Heart left ventricle (tissue), 16 donors: ENCODE results near the gene NELFCD. TPM values are rescaled to one million over a fixed set of nuclear protein-coding genes. Genes with fewer than 3 reads are reported as not detected.

Experiments used
- ATAC-seq, 4 donors: fragments of 200-7000 bp; cut with Tn5 transposase; one replicate each; pipeline ENCODE4 v1.9.1; 2020 to 2022; ENCODE audit warnings: moderate library complexity in 4 of 4, mild to moderate bottlenecking in 3 of 4, moderate number of reproducible peaks in 1 of 4
- DNase-seq, 5 donors: peaks; one replicate each; pipeline ENCODE4 v3.0.0-alpha.2; 2020
- H3K27ac ChIP-seq, 12 donors: fragments of 200-600 bp; sonication (generic) in 4 of 12; one replicate each; pipeline versions ENCODE4 v1.5.0 to v1.8.0; 2016 to 2022; ENCODE audit warnings: mild to moderate bottlenecking in 2 of 12
- H3K27me3 ChIP-seq, 9 donors: fragments of 200-600 bp; sonication (generic) in 2 of 9; one replicate each; pipeline versions ENCODE4 v1.5.1 to v1.8.0; 2016 to 2022; ENCODE audit warnings: mild to moderate bottlenecking in 3 of 9
- H3K36me3 ChIP-seq, 9 donors: fragments of 200-600 bp; sonication (generic) in 2 of 9; one replicate each; pipeline versions ENCODE4 v1.5.0 to v1.8.0; 2018 to 2022; ENCODE audit warnings: mild to moderate bottlenecking in 2 of 9
- H3K4me1 ChIP-seq, 12 donors: fragments of 200-600 bp; sonication (generic) in 4 of 12; one replicate each; pipeline versions ENCODE4 v1.5.0 to v1.8.0; 2016 to 2022; ENCODE audit warnings: mild to moderate bottlenecking in 3 of 12
- H3K4me3 ChIP-seq, 12 donors: fragments of 200-600 bp; sonication (generic) in 4 of 12; one replicate each; pipeline versions ENCODE4 v1.5.0 to v1.8.0; 2017 to 2022; ENCODE audit warnings: mild to moderate bottlenecking in 9 of 12, moderate library complexity in 4 of 12
- H3K9me3 ChIP-seq, 12 donors: fragments of 200-600 bp; sonication (generic) in 4 of 12; one replicate each; pipeline versions ENCODE4 v1.5.0 to v1.8.0; 2016 to 2022; ENCODE audit warnings: mild to moderate bottlenecking in 1 of 12
- POLR2A ChIP-seq, 2 donors: fragments of 450-650 bp; IDR thresholded peaks; one replicate each; pipeline ENCODE4 v1.6.1; 2017; ENCODE audit warnings: antibody characterized with exemption in 2 of 2, mild to moderate bottlenecking in 2 of 2, moderate library complexity in 2 of 2
- WGBS, 4 donors: extraction: QIAGEN DNeasy Blood & Tissue Kit in 2 of 4; methylation state at CpG; one replicate each; pipeline versions ENCODE4 v1.1.5 to v1.1.7; 2013 to 2018; 5-methylcytosine and 5-hydroxymethylcytosine counted together
- intact Hi-C, 10 donors: fragments of 100-400 bp; cut with DNase I; formaldehyde crosslinking; loops; one replicate each; pipeline versions ENCODE4 v1.11.1 to v1.14.2; 2022
- polyA plus RNA-seq, 2 donors: library from polyadenylated mRNA; stranded (reverse); fragments of 200-250 nt; gene quantifications; one replicate each; pipeline ENCODE4 v1.2.3, GENCODE V29; 2013
- total RNA-seq, 9 donors: library from RNA; depleted of rRNA in 2 of 9; stranded (reverse); fragments of >200 nt in 2 of 9; fragmentation: NEBNext Ultra II Directional in 3 of 9; extraction: Animal tissue kit (Norgen Biotek cat#: 25700) in 3 of 9; gene quantifications; one replicate each; pipeline versions ENCODE4 v1.1.0 to v1.2.4, GENCODE V29; 2016 to 2023
- TF ChIP-seq, protein P1 (sequence below), 12 donors: fragments of 200-600 bp; sonication (generic) in 4 of 12; IDR thresholded peaks; one replicate each; pipeline versions ENCODE4 v1.5.0 to v1.8.0; 2018 to 2022; ENCODE audit warnings: antibody characterized with exemption in 12 of 12, mild to moderate bottlenecking in 5 of 12
- donor health status: ischemic (EF 13 %, LVEDD 7.1; RV severe dilation, severe dysfunction).
- donor health status: healthy with polysubstance abuse.
- donor health status: DM: no; HTN: yes; CAD: no.
- donor health status: DM: no; HTN: no; CAD: no.
- donor health status: ischemic (EF 25% LVEDD 6.9; RV normal size, moderate dysfunction).
- donor health status: ischemic (EF 25% LVEDD 5.7; RV mildly dilated, moderate dysfunction).
- donor health status: healthy.
- donor health status: DM: yes; HTN: yes; CAD: no.
- donor health status: ischemic (EF 35%, LVEDD 5.7; RV mildly dilated, moderate dysfunction).
- donor health status: nonischemic (EF 11% LVEDD 7.7; RV severe dilation, severe dysfunction).
- donor health status: DM: yes; HTN: yes; CAD: no.
- donor health status: PGD.
- donor health status: ischemic (EF 29% LVEDD 5.4; RV normal size, mild dysfunction).
- donor health status: nonischemic (EF 23%, LVEDD 6.1; RV moderate dilation, normal function).

NELFCD gene
- total and polyA plus RNA-seq, 11 donors, result 21.7 to 43.8 (median 26.5) TPM

GRCh38 chr20:58997141-58997770 is 16.2 kb downstream of the NELFCD start:
- H3K9me3 ChIP-seq, result no peaks in the 10 kb centered on the region
- DNase-seq (peak in 2 of 5 donors; percentile 7 to 20), ATAC-seq (no peak)
- intact Hi-C loops, result no loop called here
- H3K36me3 ChIP-seq, result peaks cover 0 to 100% (median 97%) of the 10 kb centered on the region in 9 donors
- H3K27me3 ChIP-seq, result no peaks in the 10 kb centered on the region
- no peak overlapping the region for H3K27ac ChIP-seq
- no peak overlapping the region for H3K4me3 ChIP-seq
- no peak for TF ChIP-seq POLR2A (IDR thresholded peaks at IDR 0.05)
- TF ChIP-seq, protein P1, sequence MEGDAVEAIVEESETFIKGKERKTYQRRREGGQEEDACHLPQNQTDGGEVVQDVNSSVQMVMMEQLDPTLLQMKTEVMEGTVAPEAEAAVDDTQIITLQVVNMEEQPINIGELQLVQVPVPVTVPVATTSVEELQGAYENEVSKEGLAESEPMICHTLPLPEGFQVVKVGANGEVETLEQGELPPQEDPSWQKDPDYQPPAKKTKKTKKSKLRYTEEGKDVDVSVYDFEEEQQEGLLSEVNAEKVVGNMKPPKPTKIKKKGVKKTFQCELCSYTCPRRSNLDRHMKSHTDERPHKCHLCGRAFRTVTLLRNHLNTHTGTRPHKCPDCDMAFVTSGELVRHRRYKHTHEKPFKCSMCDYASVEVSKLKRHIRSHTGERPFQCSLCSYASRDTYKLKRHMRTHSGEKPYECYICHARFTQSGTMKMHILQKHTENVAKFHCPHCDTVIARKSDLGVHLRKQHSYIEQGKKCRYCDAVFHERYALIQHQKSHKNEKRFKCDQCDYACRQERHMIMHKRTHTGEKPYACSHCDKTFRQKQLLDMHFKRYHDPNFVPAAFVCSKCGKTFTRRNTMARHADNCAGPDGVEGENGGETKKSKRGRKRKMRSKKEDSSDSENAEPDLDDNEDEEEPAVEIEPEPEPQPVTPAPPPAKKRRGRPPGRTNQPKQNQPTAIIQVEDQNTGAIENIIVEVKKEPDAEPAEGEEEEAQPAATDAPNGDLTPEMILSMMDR (IDR thresholded peaks at IDR 0.05), result no peak
- WGBS, 4 donors, result 91 to 94% (median 93%) methylated on average over 24 of the region's 24 CpGs
- peaks cover 0 to 14% (median 0%) of the 10 kb centered on the region in 12 donors for H3K4me1 ChIP-seq

DNA sequence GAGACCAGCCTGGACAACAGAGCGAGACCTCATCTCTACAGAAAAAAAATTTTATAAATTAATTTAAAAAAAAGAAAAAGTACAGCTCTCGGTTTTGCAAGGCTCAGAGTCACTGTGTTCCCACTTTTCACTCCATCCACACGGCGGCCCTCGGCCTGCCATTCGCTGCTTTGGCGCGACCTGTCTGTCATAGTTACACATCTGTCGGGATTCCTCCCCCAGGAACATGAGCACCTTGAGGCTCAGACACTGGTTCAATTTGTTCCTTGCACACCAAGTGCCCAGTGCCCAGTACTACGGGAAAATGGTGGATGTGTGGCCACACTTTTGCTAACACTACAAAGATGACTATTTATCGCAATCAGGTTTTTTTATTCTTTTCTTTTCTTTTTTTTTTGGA is 17.6 kb downstream of the NELFCD start:
- intact Hi-C loops, result no loop called here
- no peak for ATAC-seq
- no peak for TF ChIP-seq POLR2A (IDR thresholded peaks at IDR 0.05)
- TF ChIP-seq, protein P1 (IDR thresholded peaks at IDR 0.05), result no peak
- H3K4me3 ChIP-seq, result no peak overlapping the region
- WGBS, 4 donors, result 89 to 94% (median 92%) methylated on average over 11 of the region's 11 CpGs
- DNase-seq, result peak in 1 of 5 donors; percentile 22
- no peaks in the 10 kb centered on the region for H3K9me3 ChIP-seq
- no peak overlapping the region for H3K27ac ChIP-seq
- no peaks in the 10 kb centered on the region for H3K27me3 ChIP-seq
- H3K36me3 ChIP-seq, result peaks cover 0 to 100% (median 83%) of the 10 kb centered on the region in 9 donors
- peaks cover 0 to 23% (median 4%) of the 10 kb centered on the region in 12 donors for H3K4me1 ChIP-seq

DNA sequence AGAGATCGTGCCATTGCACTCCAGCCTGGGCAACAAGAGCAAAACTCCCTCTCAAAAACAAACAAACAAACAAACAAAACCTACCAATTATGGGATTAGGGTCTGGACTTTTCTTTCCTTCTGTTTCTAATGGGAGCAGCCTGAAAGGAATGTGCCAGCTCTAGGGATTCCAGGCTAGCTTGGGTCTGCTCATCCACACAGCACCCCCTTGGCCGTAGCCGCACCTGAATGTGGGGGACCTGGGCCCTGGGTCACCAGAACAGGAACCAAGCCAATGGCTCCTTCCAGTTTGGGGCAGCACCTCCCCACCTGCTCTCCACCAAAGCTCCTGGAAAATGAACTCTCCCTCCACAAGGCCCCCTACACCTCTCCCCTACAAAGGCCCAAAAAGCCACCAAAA is 19.3 kb downstream of the NELFCD start:
- H3K4me3 ChIP-seq, result no peak overlapping the region
- no peak for DNase-seq
- intact Hi-C loops, result no loop called here
- no peaks in the 10 kb centered on the region for H3K27me3 ChIP-seq
- TF ChIP-seq, protein P1 (IDR thresholded peaks at IDR 0.05), result no peak
- TF ChIP-seq POLR2A (IDR thresholded peaks at IDR 0.05), result no peak
- H3K36me3 ChIP-seq, result peaks cover 0 to 92% (median 68%) of the 10 kb centered on the region in 9 donors
- H3K27ac ChIP-seq, result no peak overlapping the region
- no peaks in the 10 kb centered on the region for H3K9me3 ChIP-seq
- H3K4me1 ChIP-seq, result peaks cover 3 to 30% (median 19%) of the 10 kb centered on the region in 12 donors
- no peak for ATAC-seq
- 65 to 78% (median 66%) methylated on average over 3 of the region's 3 CpGs for WGBS, 4 donors

DNA sequence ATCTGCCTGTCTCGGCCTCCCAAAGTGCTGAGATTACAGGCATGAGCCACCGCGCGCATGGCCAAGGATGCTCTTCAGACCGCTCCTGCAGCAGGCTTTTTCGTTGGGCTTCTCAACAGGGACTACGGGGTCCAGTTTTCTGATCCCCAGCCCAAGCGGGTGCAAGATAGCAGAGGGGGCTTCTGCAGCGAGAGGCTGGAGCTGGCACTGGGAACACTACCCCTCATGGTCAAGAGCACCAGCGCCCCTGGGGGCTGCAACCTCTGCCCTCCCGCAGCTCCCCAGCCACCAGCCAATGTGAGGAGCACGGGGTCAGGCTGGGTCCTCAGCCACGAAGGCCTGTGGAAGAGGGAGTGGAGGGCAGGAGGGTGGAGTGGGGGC is 20.0 kb downstream of the NELFCD start:
- no peaks in the 10 kb centered on the region for H3K9me3 ChIP-seq
- H3K4me1 ChIP-seq, result peaks cover 10 to 36% (median 26%) of the 10 kb centered on the region in 12 donors
- 87 to 94% (median 91%) methylated on average over 6 to 13 of the region's 13 CpGs for WGBS, 4 donors
- no peaks in the 10 kb centered on the region for H3K27me3 ChIP-seq
- peaks cover 0 to 85% (median 61%) of the 10 kb centered on the region in 9 donors for H3K36me3 ChIP-seq
- intact Hi-C loops, result no loop called here
- no peak for TF ChIP-seq POLR2A (IDR thresholded peaks at IDR 0.05)
- TF ChIP-seq, protein P1 (IDR thresholded peaks at IDR 0.05), result no peak
- no peak overlapping the region for H3K4me3 ChIP-seq
- no peak for ATAC-seq
- no peak overlapping the region for H3K27ac ChIP-seq
- DNase-seq, result peak in 1 of 5 donors; percentile 14
